Ovary (tissue), 1 donor: ENCODE data around the gene DOCK4.

Experiments used
- EP300 ChIP-seq: sonication (generic); formaldehyde crosslinking; IDR thresholded peaks from one replicate; pipeline ENCODE4 v1.6.1; 2017; ENCODE audit warnings: antibody characterized with exemption
- POLR2A ChIP-seq: fragments of 450-650 bp; IDR thresholded peaks from one replicate; pipeline ENCODE4 v1.6.1; 2017; ENCODE audit warnings: antibody characterized with exemption, mild to moderate bottlenecking, moderate library complexity

GRCh38 chr7:112234147-112234546 is 27.9 kb upstream of the DOCK4 start:
- TF ChIP-seq EP300 (no peak), POLR2A (no peak)
